Uterus (tissue), 4 donors: ENCODE data around the gene C17orf113. TPM values are rescaled to one million over a fixed set of nuclear protein-coding genes. Genes with fewer than 3 reads are reported as not detected.

ENCODE experiments used
- DNase-seq, 2 donors: peaks; one replicate each; pipeline ENCODE4 v3.0.0-alpha.2; 2019 to 2020
- H3K27ac ChIP-seq, 2 donors: fragments of 200-600 bp; sonication (generic); 1 replicate in 1 of 2; 2 replicates in 1 of 2; pipeline ENCODE4 v1.5.1; 2016 to 2018
- H3K27me3 ChIP-seq, 2 donors: fragments of 200-600 bp; sonication (generic); one replicate each; pipeline ENCODE4 v1.5.1; 2018 to 2019; ENCODE audit warnings: control low read depth in 1 of 2
- H3K36me3 ChIP-seq, 2 donors: fragments of 200-600 bp; sonication (generic); one replicate each; pipeline ENCODE4 v1.5.1; 2019; ENCODE audit warnings: control low read depth in 1 of 2
- H3K4me1 ChIP-seq, 2 donors: fragments of 200-600 bp; sonication (generic); one replicate each; pipeline ENCODE4 v1.5.1; 2018 to 2019; ENCODE audit warnings: control low read depth in 1 of 2
- H3K4me3 ChIP-seq, 2 donors: fragments of 200-600 bp; sonication (generic); 1 replicate in 1 of 2; 2 replicates in 1 of 2; pipeline ENCODE4 v1.5.1; 2018 to 2019; ENCODE audit warnings: mild to moderate bottlenecking in 1 of 2
- H3K9me3 ChIP-seq, 2 donors: fragments of 200-600 bp; sonication (generic); one replicate each; pipeline ENCODE4 v1.5.1; 2019; ENCODE audit warnings: control low read depth in 1 of 2
- POLR2A ChIP-seq, 2 donors: fragments of 450-650 bp; IDR thresholded peaks; one replicate each; pipeline ENCODE4 v1.6.1; 2016; ENCODE audit warnings: antibody characterized with exemption in 2 of 2, mild to moderate bottlenecking in 1 of 2, moderate library complexity in 1 of 2
- intact Hi-C: fragments of 100-400 bp; cut with DNase I; formaldehyde crosslinking; loops from one replicate; pipeline ENCODE4 v1.15.1; 2023; ENCODE audit warnings: low total_unique reads
- total RNA-seq, 4 donors: library from RNA; depleted of rRNA in 3 of 4; stranded (reverse); fragments of >200 nt in 3 of 4; gene quantifications; one replicate each; pipeline versions ENCODE4 v1.1.0 to v1.2.4, GENCODE V29; 2014 to 2023
- TF ChIP-seq, protein P1 (sequence below), 4 experiments: fragments of 200-600 bp in 2 of 4; fragments of 450-650 bp in 2 of 4; sonication (generic) in 2 of 4; IDR thresholded peaks; one replicate each; pipeline ENCODE4 v1.5.1; 2016 to 2019; ENCODE audit warnings: antibody characterized with exemption in 4 of 4, mild to moderate bottlenecking in 2 of 4, moderate library complexity in 1 of 4
- donor health status: DM: yes; HTN: yes; CAD: no.

The C17orf113 gene
- total RNA-seq, 4 donors from 2014 or later: 0.77 to 3.3 (median 2.1) TPM; not detected in 1

DNA sequence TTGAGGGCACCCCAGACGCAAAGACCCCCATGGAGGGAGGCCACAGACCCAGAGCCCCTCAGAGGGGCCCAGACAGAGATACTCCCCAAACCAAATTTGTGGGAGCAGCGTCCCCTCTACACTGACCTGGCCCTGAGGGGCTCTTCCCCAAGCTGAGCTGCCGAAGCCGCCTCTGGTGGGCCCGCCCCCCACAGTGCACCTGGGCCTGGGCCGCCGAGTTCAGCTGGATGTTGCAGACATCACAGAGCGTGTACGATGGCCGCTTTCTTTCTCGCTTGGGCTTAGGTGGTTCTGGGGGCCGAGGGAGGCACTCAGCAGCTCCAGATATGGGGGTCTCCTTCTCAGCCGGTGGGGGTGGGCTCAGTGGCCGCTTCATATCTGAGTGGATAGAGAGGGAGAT, 12.3 kb upstream of the C17orf113 start:
- Histone ChIP-seq H3K4me3 (no peak overlapping the region), H3K36me3 (no peaks in the 10 kb centered on the region), H3K27ac (no peak overlapping the region), H3K4me1 (no peaks in the 10 kb centered on the region), H3K27me3 (no peaks in the 10 kb centered on the region), H3K9me3 (no peaks in the 10 kb centered on the region)
- intact Hi-C loops: no loop called here
- no peak for DNase-seq
- TF ChIP-seq POLR2A (IDR thresholded peaks at IDR 0.05): no peak
- TF ChIP-seq, protein P1, sequence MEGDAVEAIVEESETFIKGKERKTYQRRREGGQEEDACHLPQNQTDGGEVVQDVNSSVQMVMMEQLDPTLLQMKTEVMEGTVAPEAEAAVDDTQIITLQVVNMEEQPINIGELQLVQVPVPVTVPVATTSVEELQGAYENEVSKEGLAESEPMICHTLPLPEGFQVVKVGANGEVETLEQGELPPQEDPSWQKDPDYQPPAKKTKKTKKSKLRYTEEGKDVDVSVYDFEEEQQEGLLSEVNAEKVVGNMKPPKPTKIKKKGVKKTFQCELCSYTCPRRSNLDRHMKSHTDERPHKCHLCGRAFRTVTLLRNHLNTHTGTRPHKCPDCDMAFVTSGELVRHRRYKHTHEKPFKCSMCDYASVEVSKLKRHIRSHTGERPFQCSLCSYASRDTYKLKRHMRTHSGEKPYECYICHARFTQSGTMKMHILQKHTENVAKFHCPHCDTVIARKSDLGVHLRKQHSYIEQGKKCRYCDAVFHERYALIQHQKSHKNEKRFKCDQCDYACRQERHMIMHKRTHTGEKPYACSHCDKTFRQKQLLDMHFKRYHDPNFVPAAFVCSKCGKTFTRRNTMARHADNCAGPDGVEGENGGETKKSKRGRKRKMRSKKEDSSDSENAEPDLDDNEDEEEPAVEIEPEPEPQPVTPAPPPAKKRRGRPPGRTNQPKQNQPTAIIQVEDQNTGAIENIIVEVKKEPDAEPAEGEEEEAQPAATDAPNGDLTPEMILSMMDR (IDR thresholded peaks at IDR 0.05): no peak

DNA sequence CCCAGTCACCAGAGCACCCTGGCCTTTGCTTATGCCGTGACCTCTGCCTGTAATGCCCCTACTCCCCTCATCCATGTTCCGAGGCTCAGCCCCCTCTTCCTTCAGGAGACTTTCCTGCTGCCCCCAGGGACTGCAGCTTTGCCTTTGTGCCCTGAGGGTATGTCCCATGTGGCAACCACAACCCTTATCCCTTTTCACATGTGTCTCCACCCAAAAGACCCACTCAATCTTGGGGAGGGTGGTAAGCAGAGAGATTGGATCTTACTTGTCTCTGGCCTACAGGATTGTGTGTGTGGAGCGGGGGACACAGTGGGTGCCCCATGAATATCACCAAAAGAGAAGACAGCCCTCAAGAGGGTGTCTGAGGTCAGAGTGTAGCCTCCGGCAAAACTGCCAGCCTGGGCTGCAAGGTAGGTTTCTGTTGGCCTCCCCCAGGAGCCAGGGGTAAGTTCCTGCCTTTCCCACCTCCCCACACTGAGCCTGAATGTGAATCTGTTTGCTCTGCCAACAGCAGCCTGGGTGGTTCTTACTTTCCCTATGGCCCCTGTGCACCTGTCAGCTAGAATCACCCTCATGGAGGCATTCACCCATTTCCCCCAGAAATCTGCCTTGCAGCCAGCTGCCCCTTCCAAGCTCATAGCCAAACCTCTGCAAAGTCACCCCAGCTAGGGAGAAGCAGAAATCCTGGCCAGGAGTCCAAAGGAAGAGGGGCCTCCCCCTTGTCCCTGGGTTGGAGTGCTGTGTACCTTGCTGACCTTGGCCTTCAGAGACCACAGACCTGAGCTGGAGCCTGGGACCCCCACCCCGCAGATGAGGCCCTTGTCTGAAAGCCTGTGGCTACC, 11.5 kb upstream of the C17orf113 start:
- intact Hi-C loops: no loop called here
- Histone ChIP-seq H3K4me1 (no peaks in the 10 kb centered on the region), H3K9me3 (no peaks in the 10 kb centered on the region), H3K27me3 (no peaks in the 10 kb centered on the region), H3K4me3 (no peak overlapping the region), H3K36me3 (no peaks in the 10 kb centered on the region), H3K27ac (no peak overlapping the region)
- no peak for DNase-seq
- no peak for TF ChIP-seq POLR2A (IDR thresholded peaks at IDR 0.05)
- TF ChIP-seq, protein P1 (IDR thresholded peaks at IDR 0.05): no peak

DNA sequence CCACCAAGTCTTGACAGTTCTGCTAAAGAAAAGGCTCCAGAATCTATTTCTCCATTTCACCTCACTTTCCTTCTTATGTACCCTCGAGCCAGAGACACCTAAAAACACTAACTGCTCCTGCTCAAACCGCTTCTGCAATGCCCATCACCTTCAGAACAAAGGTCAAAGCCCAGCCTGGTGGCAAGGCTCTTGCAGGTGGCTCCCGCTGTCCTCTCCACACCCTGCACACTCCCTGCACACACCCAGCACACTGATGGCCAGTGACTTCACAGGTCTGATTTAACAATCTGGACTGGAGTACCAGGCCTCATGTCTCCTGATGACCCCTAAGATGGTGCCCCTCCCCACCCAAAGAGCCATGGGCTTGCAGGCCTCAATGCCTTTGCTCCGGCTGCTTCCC, 9.8 kb upstream of the C17orf113 start:
- TF ChIP-seq, protein P1 (IDR thresholded peaks at IDR 0.05): no peak
- TF ChIP-seq POLR2A (IDR thresholded peaks at IDR 0.05): no peak
- Histone ChIP-seq H3K4me3 (no peak overlapping the region), H3K27me3 (peaks cover 0 to 4% of the 10 kb centered on the region in 2 donors), H3K9me3 (no peaks in the 10 kb centered on the region), H3K4me1 (no peaks in the 10 kb centered on the region), H3K27ac (no peak overlapping the region), H3K36me3 (no peaks in the 10 kb centered on the region)
- intact Hi-C loops: no loop called here
- DNase-seq: no peak

DNA sequence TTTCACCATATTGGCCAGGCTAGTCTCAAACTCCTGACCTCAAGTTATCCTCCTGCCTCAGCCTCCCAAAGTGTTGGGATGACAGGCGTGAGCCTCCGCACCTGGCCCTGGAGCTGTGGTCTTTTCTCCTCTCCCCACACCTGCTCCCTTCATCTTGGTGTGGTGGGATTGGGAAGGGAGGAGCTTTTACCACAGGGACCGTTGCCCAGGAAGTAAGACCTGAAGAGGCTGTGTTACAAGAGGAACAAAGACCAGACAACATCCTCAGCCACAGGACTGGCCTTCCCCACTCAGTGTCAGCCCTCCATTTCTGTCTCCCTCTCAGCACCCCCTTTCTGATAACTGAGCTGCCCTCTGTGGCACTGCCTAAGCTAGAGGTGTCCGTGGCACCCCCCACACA, 9.4 kb upstream of the C17orf113 start:
- no peak for DNase-seq
- no peak overlapping the region for H3K27ac ChIP-seq
- no peak for TF ChIP-seq POLR2A (IDR thresholded peaks at IDR 0.05)
- TF ChIP-seq, protein P1 (IDR thresholded peaks at IDR 0.05): no peak
- no peaks in the 10 kb centered on the region for H3K36me3 ChIP-seq
- H3K27me3 ChIP-seq: peaks cover 0 to 6% of the 10 kb centered on the region in 2 donors
- H3K9me3 ChIP-seq: no peaks in the 10 kb centered on the region
- H3K4me3 ChIP-seq: no peak overlapping the region
- H3K4me1 ChIP-seq: no peaks in the 10 kb centered on the region
- intact Hi-C loops: no loop called here

DNA sequence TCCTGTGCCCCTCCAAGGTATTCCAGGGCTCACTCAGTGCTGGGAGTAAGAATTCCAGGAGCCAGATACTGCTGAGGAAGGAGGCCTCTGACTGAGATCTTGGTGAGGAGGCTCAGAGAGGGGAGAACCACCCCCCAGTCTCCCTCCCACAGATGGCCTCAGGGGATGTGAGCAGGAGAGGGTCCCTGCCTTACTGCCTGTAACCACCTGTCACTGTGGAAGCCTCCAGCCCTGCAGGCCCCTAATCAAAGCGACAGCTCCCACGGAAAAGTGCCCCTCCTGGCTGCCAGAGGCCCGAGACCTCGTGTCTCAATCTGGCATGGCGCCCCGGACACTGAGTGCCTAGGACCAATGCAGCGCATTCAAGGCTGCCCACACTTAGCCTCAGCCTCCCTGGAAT, 7.7 kb upstream of the C17orf113 start:
- no peaks in the 10 kb centered on the region for H3K36me3 ChIP-seq
- peaks cover 0 to 6% of the 10 kb centered on the region in 2 donors for H3K27me3 ChIP-seq
- no peak overlapping the region for H3K27ac ChIP-seq
- DNase-seq: no peak
- no peaks in the 10 kb centered on the region for H3K4me1 ChIP-seq
- intact Hi-C loops: no loop called here
- H3K4me3 ChIP-seq: no peak overlapping the region
- H3K9me3 ChIP-seq: no peaks in the 10 kb centered on the region
- no peak for TF ChIP-seq POLR2A (IDR thresholded peaks at IDR 0.05)
- TF ChIP-seq, protein P1 (IDR thresholded peaks at IDR 0.05): no peak
